NT2/D1 (cell line): ENCODE data around the gene STX8.

Source experiments
- DNase-seq: peaks from one replicate; pipeline ENCODE4 v3.0.0-alpha.2; 2011; ENCODE audit warnings: low read depth, low spot score
- H3K27me3 ChIP-seq: 2 replicates; pipeline ENCODE4 v1.6.0; 2011; ENCODE audit warnings: mild to moderate bottlenecking; ENCODE audit not compliant: insufficient read length, insufficient read depth
- H3K36me3 ChIP-seq: 2 replicates; pipeline ENCODE4 v1.6.1; 2011; ENCODE audit warnings: mild to moderate bottlenecking, low read length, mixed read lengths; ENCODE audit not compliant: insufficient read depth, insufficient read length
- H3K4me1 ChIP-seq: 2 replicates; pipeline ENCODE4 v1.5.1; 2011; ENCODE audit not compliant: insufficient read depth, insufficient read length
- H3K4me3 ChIP-seq: 2 replicates; pipeline ENCODE4 v1.5.1; 2011; ENCODE audit warnings: low read depth; ENCODE audit not compliant: insufficient read length
- H3K9ac ChIP-seq: 2 replicates; pipeline ENCODE4 v1.6.0; 2011; ENCODE audit warnings: low read depth; ENCODE audit not compliant: insufficient read length
- H3K9me3 ChIP-seq: 2 replicates; pipeline ENCODE4 v1.5.1; 2011; ENCODE audit warnings: mild to moderate bottlenecking, low read length; ENCODE audit not compliant: insufficient read depth
- SUZ12 ChIP-seq: IDR thresholded peaks from 2 replicates; pipeline ENCODE4 v1.6.1; 2011; ENCODE audit not compliant: insufficient read length, insufficient read depth; ENCODE audit errors: extremely low read depth
- YY1 ChIP-seq: IDR thresholded peaks from 2 replicates; pipeline ENCODE4 v1.6.1; 2011; ENCODE audit not compliant: insufficient read length, insufficient read depth
- ZNF274 ChIP-seq: IDR thresholded peaks from 2 replicates; pipeline ENCODE4 v1.6.1; 2011; ENCODE audit warnings: mild to moderate bottlenecking, low read depth, low read length

Gene STX8

DNA sequence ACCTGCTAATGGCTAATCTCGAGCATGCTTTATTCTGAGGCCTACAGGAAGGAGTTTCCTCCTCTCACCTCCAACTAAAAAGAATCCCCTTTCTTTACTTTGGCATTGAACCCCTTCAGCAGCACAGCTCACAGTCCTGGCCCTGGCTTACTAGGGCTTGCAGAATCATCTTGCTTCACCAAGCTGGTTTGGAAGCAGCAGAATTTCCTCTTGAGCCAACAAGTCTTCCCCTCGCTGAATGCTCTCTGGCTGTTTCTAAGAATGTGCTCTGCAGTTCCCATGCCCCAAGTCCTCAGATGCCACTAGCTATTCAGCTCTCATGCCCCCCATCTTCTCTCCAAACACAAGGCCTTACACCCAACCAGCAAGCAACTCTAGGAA, 283.1 kb downstream of the STX8 start:
- H3K27me3 ChIP-seq: no peaks in the 10 kb centered on the region
- no peak for TF ChIP-seq ZNF274
- no peak for TF ChIP-seq SUZ12
- TF ChIP-seq YY1: no peak
- H3K4me3 ChIP-seq: no peak overlapping the region
- H3K9me3 ChIP-seq: no peaks in the 10 kb centered on the region
- no peaks in the 10 kb centered on the region for H3K36me3 ChIP-seq
- DNase-seq: no peak
- H3K9ac ChIP-seq: no peak overlapping the region
- H3K4me1 ChIP-seq: no peaks in the 10 kb centered on the region

DNA sequence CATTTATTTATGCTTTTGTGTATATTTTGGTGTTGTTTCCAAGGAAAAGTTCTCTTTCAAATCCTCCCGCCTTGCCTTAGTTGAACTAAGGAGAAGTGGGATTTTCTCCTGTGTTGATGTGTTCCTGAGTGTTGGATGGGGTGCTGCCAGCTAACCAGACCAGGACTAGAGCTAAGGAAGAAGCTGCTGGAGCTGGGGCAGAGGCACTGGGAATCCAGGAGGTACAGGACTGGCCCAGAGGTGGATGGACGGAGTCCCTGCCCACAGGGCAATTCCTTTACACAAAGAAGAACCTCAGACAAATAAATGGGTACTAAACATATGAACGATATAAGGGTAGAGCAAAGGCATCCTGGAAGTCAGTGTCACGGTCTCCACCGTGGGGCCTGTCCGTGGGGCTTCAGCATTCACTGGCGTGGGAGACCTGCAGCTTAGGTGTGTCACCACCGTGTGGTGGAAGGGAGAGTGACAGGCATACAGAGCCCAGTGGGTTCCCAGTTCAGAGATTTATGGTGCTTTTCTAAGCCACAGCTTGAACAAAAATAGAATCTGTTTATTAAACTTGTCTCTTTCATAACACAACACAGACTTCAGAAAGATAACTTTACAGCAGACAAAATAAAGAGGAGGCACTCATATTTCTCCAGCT, 283.6 kb downstream of the STX8 start:
- no peak for TF ChIP-seq YY1
- TF ChIP-seq ZNF274: no peak
- no peak for TF ChIP-seq SUZ12
- no peaks in the 10 kb centered on the region for H3K4me1 ChIP-seq
- H3K4me3 ChIP-seq: no peak overlapping the region
- no peak for DNase-seq
- H3K27me3 ChIP-seq: no peaks in the 10 kb centered on the region
- H3K9me3 ChIP-seq: no peaks in the 10 kb centered on the region
- no peak overlapping the region for H3K9ac ChIP-seq
- no peaks in the 10 kb centered on the region for H3K36me3 ChIP-seq

DNA sequence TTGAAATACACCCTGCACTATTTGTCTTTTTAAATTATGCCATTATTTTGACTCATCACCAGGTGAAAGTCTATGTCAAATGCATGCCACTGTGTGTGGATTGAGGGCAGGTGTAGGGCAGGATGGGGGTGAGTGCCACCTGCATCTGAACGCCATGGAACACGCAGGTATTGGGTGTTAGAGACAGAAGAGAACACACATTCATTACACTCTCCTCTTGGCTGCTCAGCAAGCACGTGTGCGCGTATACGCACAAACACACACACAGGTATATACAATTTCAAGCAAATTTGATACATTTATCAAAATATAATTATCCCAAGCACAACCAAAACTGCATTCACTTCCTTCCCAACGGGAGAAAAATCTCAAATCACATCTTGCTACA, 285.4 kb downstream of the STX8 start:
- DNase-seq: no peak
- no peak for TF ChIP-seq SUZ12
- TF ChIP-seq ZNF274: no peak

DNA sequence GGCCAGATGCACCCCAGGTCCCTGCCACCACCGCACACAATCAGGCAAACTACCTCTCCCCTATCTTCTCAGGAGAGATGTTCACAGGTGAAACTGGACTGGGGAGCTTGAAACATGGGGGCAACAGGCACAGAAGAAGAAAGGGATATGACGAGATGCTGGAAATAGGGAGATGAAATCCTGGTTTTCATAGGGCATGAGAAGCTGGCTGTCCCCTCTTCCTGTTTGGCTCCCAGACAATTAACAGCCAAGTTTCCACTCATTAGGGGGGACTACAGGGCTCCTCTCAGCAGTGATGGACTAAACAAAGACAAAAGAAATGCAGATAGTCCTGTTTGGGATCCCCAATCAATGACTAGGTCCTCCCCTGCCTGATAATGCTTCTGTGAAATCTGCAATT, 288.3 kb downstream of the STX8 start:
- H3K9ac ChIP-seq: no peak overlapping the region
- no peak overlapping the region for H3K4me3 ChIP-seq
- no peak for TF ChIP-seq YY1
- TF ChIP-seq SUZ12: no peak
- TF ChIP-seq ZNF274: no peak

More for the DNA sequence above, 285.4 kb downstream of the STX8 start:
- no peaks in the 10 kb centered on the region for H3K4me1 ChIP-seq
- no peaks in the 10 kb centered on the region for H3K36me3 ChIP-seq
- no peak overlapping the region for H3K9ac ChIP-seq
- H3K4me3 ChIP-seq: no peak overlapping the region
- H3K27me3 ChIP-seq: no peaks in the 10 kb centered on the region
- H3K9me3 ChIP-seq: no peaks in the 10 kb centered on the region

DNA sequence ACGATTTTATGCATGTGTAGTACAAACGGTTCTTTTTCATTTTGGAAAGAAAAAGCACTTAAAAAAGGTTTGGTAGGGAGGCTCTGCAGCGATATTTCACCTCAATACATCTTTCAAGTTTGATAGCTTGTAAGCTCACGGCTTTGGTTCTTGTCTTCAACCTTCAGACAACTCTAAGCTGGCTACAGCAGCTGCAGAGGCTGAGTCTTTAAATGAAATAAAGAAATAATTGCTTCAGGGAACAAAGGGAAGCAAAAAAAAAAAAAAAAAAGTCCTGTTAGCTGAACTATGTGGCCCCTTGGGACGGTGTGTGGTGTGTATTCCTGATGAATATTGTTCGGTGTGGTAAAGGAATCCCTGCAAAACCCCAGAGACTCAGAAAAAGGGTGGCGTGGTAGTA, 289.2 kb downstream of the STX8 start:
- Histone ChIP-seq H3K27me3 (no peaks in the 10 kb centered on the region), H3K4me1 (no peaks in the 10 kb centered on the region), H3K9me3 (no peaks in the 10 kb centered on the region), H3K4me3 (no peak overlapping the region), H3K36me3 (no peaks in the 10 kb centered on the region), H3K9ac (no peak overlapping the region)
- TF ChIP-seq SUZ12 (no peak), ZNF274 (no peak), YY1 (no peak)
- DNase-seq: no peak

More for the DNA sequence above, 288.3 kb downstream of the STX8 start:
- Histone ChIP-seq H3K27me3 (no peaks in the 10 kb centered on the region), H3K36me3 (no peaks in the 10 kb centered on the region), H3K9me3 (no peaks in the 10 kb centered on the region), H3K4me1 (no peaks in the 10 kb centered on the region)
- DNase-seq: no peak

DNA sequence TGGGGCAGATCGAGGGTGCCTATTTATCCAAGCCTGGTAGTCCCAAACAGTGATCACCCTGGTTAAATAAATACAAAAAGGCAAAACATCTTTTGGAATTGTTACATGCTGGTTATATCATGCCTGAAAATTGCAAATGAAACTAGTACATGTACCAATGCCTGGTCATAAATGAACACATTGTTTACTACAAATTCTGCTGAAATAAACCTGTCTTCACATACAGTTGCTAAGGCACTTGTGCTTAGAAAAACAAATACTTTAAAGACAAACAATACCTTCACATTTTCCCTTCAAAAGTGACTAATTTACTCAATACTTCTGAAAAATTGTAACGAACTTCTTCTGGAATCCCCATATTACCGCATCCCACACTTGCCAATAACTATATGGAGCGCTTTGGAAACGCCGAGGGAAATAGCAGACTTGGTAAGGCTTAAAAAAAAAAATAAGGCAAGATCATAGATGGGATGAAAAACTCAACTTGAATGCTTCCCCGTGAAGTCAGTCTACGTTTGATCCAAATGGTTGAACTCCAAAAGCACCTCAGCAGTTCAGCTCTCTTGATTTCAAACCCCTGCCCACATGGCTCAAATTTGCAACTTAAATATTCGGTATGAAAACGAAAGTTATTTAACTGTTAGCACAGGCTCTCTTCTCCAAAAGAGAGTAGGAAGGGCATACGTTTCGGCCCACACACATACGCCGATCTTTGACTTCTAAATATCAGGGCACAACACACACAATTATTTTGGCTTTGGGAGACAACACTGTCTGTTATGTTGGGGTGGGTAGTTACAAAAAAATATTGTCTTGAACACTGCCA, 289.8 kb downstream of the STX8 start:
- Histone ChIP-seq H3K4me3 (no peak overlapping the region), H3K36me3 (no peaks in the 10 kb centered on the region), H3K27me3 (no peaks in the 10 kb centered on the region), H3K9me3 (no peaks in the 10 kb centered on the region), H3K4me1 (no peaks in the 10 kb centered on the region), H3K9ac (no peak overlapping the region)
- no peak for DNase-seq
- TF ChIP-seq YY1 (no peak), ZNF274 (no peak), SUZ12 (no peak)

DNA sequence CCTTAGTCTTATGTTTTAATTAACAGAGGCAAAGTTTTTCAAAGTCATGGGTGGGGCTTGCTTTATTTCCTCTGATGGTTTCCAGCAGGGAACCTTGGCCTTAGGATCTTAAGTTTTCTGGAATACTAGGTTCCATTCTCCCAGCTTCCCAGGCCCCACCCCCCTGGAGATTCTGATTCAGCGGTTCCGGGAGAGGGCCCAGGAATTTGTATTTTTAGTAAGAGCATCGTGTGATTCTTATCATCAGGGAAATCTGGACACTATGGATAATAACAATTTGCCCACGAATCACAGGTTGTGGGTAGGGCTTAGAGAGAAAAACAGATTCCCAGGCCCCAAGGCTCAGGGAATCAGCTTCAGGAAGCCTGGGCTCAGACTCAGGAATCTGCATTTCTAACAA, 290.7 kb downstream of the STX8 start:
- H3K4me1 ChIP-seq: no peaks in the 10 kb centered on the region
- H3K36me3 ChIP-seq: no peaks in the 10 kb centered on the region
- H3K27me3 ChIP-seq: no peaks in the 10 kb centered on the region
- H3K9me3 ChIP-seq: no peaks in the 10 kb centered on the region
- TF ChIP-seq YY1 (no peak), SUZ12 (no peak), ZNF274 (no peak)
- no peak overlapping the region for H3K9ac ChIP-seq
- no peak for DNase-seq
- no peak overlapping the region for H3K4me3 ChIP-seq
